ENCODE measurements around the gene DENND5A.

The DENND5A gene

GRCh38 chr11:9265211-9266131 lies at the start of gene DENND5A:
Gene DENND5A, minus strand, starts transcription at chr11:9265350. Its CDS starts 281 bp downstream, at chr11:9265069.
- FAIRE-seq, result no peak

GRCh38 chr11:9314291-9315077 lies 49.3 kb upstream of the DENND5A start, which contains the start of gene TMEM41B:
Gene TMEM41B, minus strand, starts transcription at chr11:9314593. Its CDS starts 152 bp downstream, at chr11:9314441.
- peak; percentile 87 for FAIRE-seq

- FAIRE-seq, result no peak
Measured at GRCh38 chr11:9313648-9314290, 48.6 kb upstream of the DENND5A start.

GRCh38 chr11:9310485-9311090 lies 45.4 kb upstream of the DENND5A start:
- no peak for FAIRE-seq

- FAIRE-seq, result no peak
Measured at GRCh38 chr11:9304178-9304577, 39.0 kb upstream of the DENND5A start.

GRCh38 chr11:9302448-9302847 lies 37.3 kb upstream of the DENND5A start:
- no peak for FAIRE-seq

GRCh38 chr11:9301720-9302119 lies 36.6 kb upstream of the DENND5A start:
- no peak for FAIRE-seq

- FAIRE-seq, result no peak
Measured at GRCh38 chr11:9293646-9294045, 28.5 kb upstream of the DENND5A start.

GRCh38 chr11:9285850-9286587 lies 20.9 kb upstream of the DENND5A start:
- FAIRE-seq, result no peak

- peak; percentile 42 for FAIRE-seq
Measured at GRCh38 chr11:9280655-9281301, 15.6 kb upstream of the DENND5A start.

GRCh38 chr11:9277176-9277575 lies 12.0 kb upstream of the DENND5A start:
- no peak for FAIRE-seq

- FAIRE-seq, result no peak
Measured at GRCh38 chr11:9276571-9276970, 11.4 kb upstream of the DENND5A start.

GRCh38 chr11:9274499-9275258 lies 9.5 kb upstream of the DENND5A start:
- FAIRE-seq, result no peak

- FAIRE-seq, result no peak
Measured at GRCh38 chr11:9273376-9274336, 8.5 kb upstream of the DENND5A start.

GRCh38 chr11:9269492-9270013 lies 4.4 kb upstream of the DENND5A start:
- FAIRE-seq, result no peak

- no peak for FAIRE-seq
Measured at GRCh38 chr11:9267680-9268079, 2.5 kb upstream of the DENND5A start.

GRCh38 chr11:9266926-9267325 lies 1.8 kb upstream of the DENND5A start:
- FAIRE-seq, result no peak

- no peak for FAIRE-seq
Measured at GRCh38 chr11:9266132-9266736, 1.1 kb upstream of the DENND5A start.

All from G401.6 (cell line).